Measurements from ENCODE around the gene FPR2.

FPR2 gene

DNA sequence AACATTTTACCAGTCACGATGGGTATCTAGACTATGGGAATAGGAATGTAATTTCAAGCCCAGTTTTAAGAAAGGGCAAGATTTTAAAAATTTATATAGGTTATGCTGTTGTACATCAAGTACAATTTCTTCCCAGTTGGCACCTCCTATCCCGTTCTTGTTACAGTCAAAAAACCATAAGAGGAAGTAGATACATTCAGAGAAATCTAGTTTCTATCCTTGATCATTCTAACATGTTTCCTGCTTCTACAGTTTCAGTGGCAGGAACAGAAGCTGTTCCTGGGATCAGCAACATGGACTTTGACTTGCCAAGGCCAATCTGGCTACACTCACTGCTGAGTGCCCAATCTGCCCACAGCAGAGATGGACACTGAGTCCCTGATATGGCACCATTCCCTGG lies 19.3 kb downstream of the FPR2 start:
- in situ Hi-C loops (cut with MboI; ENCODE audit: low sequenced_read_pairs), result loop anchor here (25.0 kb wide), 1 partner anchor 318 kb away; the partner anchor contains the start of gene SIGLEC8

DNA sequence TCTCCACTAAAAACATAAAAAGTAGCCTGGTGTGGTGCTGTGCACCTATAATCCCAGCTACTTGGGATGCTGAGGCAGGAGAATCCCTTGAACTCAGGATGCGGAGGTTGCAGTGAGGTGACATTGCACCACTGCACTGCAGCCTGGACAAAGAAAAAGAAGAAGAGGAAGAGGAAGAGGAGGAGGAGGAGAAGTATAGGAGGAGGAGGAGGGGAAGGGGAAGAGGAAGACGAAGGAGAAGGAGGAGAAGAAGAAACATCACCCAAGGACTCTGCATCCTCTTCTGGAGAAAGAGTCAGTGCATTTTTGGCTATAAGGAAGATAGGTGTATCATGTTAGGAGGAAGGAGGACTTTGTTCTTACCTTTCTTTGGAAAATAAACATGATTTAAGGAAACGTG lies 21.0 kb downstream of the FPR2 start:
- in situ Hi-C loops (cut with MboI; ENCODE audit: low sequenced_read_pairs), result loop anchor here (25.0 kb wide), 1 partner anchor 320 kb away; the partner anchor contains the start of gene SIGLEC8

DNA sequence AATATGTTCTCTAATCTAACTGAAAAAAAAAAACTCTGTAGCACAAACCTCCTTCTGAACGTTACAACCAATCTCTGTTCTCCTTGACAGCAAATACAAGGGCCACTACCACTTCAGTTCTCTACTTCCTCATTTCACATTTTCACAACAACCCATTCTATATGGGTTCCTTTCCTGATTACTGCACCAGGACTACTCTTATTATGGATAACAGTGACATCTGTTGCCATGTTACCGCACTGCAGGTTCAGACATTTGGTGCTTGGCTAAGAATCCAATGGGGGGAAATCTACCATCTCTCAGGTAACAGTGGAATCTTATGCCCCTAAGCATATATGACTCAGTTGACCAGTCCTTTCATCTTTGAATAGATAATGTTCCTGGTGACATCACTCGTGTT lies 22.4 kb downstream of the FPR2 start:
- in situ Hi-C loops (cut with MboI; ENCODE audit: low sequenced_read_pairs), result loop anchor here (25.0 kb wide), 1 partner anchor 321 kb away; the partner anchor contains the start of gene SIGLEC8

DNA sequence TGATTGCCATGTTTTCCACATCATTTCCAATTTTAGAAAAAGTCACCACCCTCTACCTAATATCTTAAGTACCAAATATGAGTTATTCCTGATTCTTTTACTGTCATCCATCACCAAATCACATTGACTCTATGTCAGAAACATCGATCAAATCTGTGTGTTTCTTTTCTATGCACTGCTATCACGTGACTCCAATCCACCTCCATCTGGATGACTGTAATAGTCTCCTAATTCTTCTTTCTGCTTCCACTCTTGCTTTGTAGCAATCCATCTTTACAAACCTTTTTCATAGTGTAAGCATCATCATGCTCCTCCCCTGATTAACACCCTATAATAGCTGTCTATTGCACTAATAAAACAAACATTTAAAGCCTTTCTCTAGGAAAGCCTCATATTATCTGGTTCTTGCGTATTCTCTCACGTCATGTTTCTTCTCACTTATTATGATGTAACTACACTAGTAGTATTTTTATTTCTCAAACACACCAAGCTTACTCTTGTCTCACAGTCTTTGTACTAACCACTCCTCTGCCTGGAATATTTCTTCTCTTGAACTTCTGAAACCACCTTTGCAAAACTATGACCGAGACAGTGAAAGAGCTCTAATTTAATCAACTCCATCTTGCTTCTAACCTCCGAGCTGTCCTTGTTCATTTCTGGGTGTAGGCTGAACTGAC lies 23.3 kb downstream of the FPR2 start:
- in situ Hi-C loops (cut with MboI; ENCODE audit: low sequenced_read_pairs), result loop anchor here (25.0 kb wide), 1 partner anchor 322 kb away; the partner anchor contains the start of gene SIGLEC8

DNA sequence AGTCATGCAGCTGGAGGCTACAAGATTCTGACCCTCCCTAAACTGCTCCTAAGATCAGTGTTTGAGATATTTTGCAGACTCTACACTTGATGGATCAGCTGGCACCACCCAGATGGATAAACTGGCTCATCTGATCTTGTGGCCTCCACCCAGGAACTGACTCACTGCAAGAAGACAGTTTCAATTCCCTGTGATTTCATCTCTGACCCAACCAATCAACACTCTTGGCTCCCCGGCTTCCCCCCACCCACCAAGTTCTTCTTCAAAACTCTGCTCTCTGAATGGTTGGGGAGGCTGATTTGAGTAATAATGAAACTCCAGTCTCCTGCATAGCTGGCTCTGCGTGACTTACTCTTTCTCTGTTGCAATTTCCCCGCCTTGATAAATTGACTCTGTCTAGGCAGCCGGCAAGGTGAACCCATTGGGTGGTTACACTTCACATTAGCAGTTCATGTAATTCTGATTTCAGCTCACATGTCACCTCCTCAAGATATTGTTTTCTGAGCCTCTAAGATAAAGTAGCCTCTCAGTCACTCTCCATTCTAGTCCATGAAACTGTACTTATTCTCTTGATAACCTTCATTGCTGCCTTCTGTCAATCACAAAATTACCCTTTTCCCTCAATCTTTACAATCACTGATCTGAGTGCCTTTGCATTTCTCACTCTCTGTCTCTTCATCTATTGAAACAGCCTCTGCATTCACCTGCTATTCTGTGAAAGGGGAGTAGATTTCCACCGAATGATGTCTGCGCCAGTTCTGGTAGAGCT lies 24.1 kb downstream of the FPR2 start:
- in situ Hi-C loops (cut with MboI; ENCODE audit: low sequenced_read_pairs), result loop anchor here (25.0 kb wide), 1 partner anchor 323 kb away; the partner anchor contains the start of gene SIGLEC8

DNA sequence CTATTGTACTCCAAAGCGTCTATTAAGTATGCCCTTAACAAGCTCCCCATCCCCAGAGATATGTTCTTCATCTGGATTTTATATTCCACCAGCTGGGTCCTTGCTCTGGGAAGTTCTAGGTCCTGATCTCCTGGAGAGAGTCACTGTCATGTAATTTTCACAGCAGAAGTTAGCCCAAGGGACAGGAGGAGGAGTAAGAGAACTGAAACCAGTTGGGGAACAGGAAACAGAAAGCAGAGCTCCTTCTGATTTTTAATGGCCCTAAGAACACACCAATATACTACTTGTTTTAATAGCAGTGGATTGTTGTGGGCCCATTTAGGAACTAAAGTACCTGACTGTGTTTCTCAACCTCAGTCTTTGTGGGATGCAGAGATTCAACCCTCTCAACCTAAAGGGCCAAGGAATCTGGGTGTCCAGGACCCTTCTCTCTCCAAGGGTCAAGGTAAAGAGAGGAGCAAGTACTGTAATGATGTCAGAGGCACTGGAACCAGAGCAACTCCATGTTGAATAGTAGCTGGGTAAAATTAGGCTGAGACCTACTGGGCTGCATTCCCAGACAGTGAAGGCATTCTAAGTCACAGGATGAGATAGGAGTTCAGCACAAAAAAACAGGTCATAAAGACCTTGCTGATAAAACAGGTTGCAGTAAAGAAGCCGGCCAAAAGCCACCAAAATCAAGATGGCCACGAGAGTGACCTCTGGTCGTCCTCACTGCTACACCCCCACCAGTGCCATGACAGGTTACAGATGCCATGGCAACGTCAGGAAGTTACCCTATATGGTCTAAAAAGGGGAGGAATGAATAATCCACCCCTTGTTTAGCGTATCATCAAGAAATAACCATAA lies 25.9 kb downstream of the FPR2 start:
- in situ Hi-C loops (cut with MboI; ENCODE audit: low sequenced_read_pairs), result loop anchor here (25.0 kb wide), 1 partner anchor 325 kb away; the partner anchor contains the start of gene SIGLEC8

DNA sequence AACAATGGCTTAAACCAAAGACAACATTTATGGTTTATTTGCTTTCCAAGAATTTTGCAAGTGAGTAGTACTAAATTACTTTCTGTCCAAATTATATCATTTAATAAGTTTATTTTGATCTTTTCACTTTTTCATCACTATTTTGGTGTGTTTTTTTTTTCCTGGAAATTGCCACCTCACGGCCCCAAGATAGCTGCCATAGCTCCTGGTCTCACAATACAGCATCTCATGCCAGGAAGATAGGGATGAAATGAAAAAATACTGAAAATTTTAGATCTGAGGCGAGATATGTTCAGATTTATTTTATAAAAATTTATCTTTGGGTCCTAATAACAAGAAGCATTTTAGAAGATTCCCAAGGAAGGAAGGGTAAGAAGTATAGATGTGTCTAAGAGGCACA lies 27.0 kb downstream of the FPR2 start:
- in situ Hi-C loops (cut with MboI; ENCODE audit: low sequenced_read_pairs), result loop anchor here (25.0 kb wide), 1 partner anchor 326 kb away; the partner anchor contains the start of gene SIGLEC8

DNA sequence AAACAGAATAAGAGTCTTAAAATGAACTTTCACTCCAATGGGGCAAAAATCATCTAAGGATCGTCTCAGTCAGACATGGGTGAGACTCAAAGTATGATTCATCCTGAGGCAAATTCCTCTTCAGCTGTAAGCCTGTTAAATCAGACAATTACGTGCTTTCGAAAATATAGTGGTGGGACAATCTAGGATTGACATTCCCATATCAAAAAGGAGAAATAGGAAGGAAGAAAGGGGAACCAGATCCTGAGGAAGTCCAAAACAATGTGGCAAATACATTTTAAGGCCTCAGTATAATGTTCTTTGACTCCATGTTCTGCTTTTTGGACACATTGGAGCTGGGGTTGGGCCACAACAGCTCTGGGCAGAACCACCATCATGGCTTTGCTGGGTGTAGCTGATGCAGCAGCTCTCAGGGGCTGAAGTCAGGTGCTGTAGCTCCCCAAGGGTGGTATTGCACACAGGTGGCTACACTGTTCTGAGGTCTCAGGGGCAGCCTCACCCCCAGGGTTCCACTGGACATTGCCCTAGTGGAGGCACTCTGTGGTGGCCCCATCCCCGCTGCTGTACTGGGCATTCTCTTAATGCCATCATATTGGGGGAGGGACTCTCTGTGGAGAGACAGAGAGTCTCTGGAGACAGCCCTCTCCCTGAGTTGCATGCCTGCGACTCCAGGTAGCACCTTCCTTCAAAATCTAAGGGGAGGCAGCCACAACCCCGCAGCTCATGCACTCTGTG lies 28.2 kb downstream of the FPR2 start:
- in situ Hi-C loops (cut with MboI; ENCODE audit: low sequenced_read_pairs), result loop anchor here (25.0 kb wide), 1 partner anchor 327 kb away; the partner anchor contains the start of gene SIGLEC8

DNA sequence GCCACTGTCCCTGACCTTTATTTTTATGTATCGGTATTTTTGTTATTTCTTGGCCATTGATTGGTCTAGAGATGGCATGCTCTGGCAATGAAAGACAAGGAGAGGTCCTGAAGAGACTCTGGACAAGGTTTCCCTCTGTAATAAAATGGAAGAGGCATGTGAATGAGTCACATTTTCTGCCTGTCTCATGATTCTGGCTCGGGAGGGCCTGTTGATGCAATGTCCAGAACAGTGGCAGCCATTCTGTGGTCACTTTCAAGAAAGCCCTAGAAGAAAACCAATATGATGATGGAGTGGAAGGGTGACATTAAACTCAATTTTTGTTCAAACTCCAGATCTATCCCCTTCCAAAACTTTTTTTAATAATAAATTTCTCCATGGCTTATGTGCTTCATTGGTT lies 32.0 kb downstream of the FPR2 start:
- in situ Hi-C loops (cut with MboI; ENCODE audit: low sequenced_read_pairs), result loop anchor here (25.0 kb wide), 1 partner anchor 331 kb away; the partner anchor contains the start of gene SIGLEC8

DNA sequence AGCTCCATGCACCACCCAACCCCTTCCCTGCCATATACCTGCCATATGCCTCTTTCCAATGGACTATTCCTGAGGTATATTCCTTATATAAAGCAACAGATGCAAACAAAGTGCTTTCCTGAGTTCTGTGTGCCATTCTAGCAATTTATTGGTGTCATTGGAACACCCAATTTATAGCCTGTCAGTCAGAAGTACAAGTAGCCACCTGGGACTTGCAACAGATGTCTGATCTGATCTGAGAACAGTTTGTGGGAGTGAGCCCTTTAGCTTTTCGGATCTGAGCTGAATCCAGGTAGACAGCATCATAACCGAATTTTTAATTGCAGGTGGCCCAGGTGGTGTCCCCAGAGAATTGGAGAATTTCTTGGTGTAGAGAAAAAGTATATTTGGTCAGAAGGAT lies 33.0 kb downstream of the FPR2 start:
- in situ Hi-C loops (cut with MboI; ENCODE audit: low sequenced_read_pairs), result loop anchor here (25.0 kb wide), 1 partner anchor 332 kb away; the partner anchor contains the start of gene SIGLEC8

DNA sequence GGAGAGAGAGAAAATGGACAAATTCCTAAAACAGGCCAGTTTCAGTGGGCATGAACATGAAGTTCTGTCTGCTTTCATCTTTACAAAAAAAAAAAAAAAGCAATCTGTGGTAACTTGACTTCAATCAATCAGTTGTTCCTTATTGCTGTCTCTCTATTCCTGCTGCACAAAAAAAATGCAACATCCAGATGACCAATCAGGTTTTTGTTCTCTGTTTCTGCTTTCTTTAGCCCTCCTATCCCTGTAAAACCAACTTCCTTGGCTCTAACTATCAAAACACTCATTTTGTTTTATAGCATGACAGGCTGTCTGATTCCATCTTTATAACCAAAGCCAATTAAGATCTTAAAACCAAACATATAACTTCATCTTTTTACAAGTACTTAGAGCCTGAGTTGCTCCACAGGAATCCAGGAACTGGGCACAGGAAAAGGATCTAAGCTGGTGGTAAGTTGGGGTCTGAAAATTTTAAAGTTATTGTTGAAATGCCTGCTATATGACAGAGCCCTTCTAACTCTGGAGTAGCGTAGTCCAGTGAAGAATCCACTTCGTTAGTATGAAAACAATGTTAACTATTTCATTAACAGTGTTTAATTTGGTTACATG lies 34.0 kb downstream of the FPR2 start, which contains the start of gene FPR3:
FPR3 (plus strand) TSS at position 273 of the 606 bp plus-strand sequence. CDS start 28,592 bp downstream, outside the sequence.
- in situ Hi-C loops (cut with MboI; ENCODE audit: low sequenced_read_pairs), result loop anchor here (25.0 kb wide), 1 partner anchor 333 kb away; the partner anchor contains the start of gene SIGLEC8

DNA sequence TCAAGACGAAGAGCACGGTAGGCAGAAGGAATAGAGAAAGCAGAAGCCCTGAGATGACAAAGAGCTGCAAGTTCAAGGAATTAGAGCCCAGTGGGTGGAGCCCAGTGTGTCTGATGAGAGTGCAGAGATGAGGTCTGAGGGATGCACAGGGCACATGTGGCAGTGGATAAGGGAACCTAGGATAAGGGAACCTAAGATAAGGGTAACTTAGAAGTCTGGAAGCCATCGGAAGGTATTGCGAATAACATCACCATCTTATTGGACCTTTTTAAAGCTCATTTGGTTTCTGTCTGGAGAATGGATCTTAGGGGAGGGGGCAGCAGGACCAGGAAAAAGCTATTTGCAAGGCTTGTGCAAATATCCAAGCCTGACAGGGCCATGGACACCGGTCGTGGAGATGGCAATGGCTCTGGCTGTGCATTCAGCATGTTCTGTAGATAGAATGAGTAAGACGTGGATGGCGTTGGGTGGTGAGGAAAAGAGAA lies 35.3 kb downstream of the FPR2 start:
- in situ Hi-C loops (cut with MboI; ENCODE audit: low sequenced_read_pairs), result loop anchor here (25.0 kb wide), 1 partner anchor 334 kb away; the partner anchor contains the start of gene SIGLEC8

DNA sequence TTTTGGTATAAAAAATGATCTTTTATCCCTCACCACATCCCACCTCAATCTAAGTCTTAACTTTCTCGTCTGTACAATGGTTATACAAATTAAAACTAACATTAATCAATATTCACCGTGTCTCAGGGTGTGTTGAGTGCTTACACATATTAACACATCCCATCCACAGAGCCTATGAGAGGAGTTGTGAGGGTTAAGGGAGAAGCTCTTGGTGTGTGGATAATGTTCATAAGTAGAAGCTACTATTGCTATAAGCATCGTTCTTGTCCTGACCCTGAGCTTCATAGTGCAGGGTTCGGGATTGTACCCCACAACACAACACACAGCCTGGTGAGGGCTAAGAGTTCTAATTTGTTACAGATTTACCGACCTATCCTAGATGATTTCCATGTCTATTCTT lies 36.5 kb downstream of the FPR2 start:
- in situ Hi-C loops (cut with MboI; ENCODE audit: low sequenced_read_pairs), result loop anchor here (25.0 kb wide), 1 partner anchor 335 kb away; the partner anchor contains the start of gene SIGLEC8

DNA sequence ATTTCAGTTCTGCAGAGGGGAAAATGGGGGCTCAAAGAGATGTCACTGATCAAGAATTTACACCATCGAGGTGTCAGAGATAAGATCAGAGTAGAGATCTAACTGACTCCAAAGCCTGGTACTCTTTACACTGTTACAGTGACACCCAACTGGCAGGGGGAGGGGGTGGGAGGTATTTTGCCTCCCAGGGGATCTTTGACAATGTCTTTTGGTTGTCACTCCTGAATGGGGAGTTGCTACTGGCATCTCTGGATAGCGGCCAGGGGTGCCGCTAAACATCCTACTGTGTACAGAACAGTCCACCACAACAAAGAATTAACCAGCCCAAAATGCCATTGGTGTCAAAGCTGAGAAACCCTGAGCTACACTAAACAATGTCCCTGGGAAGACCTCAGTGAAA lies 37.1 kb downstream of the FPR2 start:
- in situ Hi-C loops (cut with MboI; ENCODE audit: low sequenced_read_pairs), result loop anchor here (25.0 kb wide), 1 partner anchor 336 kb away; the partner anchor contains the start of gene SIGLEC8

DNA sequence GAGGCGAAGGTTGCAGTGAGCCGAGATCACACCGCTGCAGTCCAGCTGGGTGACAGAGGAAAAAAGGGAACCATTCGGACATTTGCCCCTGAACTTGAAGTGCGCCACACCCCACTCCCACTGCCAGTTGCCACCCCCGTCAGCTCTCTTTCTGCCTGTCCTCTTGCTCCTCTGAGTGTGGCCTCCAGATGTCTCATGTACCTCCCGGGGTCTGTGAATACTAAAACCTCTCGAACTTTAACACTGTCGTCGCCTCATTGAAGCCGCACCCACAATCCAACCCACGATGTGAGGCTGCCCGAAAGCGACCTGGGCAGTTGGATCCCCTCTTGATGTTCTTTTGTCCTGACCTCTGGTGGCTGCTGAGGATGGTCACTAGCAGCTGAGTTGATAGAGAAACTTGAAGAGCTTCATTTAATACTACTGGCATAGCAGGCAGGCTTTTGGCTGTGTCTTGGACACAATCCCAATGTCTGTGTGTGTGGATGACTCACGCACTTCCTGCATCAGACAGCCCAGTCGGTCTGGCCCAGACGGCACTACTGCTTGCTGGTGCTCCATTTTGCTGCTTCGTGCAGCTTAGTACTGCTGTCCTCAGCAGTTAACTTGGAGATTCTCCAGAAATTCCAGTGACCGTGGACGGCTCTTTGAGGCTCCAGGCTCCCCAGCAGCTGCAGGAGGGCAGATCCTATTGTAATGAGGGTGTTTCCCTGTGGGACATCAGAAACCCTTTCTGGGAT lies 38.2 kb downstream of the FPR2 start:
- in situ Hi-C loops (cut with MboI; ENCODE audit: low sequenced_read_pairs), result loop anchor here (25.0 kb wide), 1 partner anchor 337 kb away; the partner anchor contains the start of gene SIGLEC8

DNA sequence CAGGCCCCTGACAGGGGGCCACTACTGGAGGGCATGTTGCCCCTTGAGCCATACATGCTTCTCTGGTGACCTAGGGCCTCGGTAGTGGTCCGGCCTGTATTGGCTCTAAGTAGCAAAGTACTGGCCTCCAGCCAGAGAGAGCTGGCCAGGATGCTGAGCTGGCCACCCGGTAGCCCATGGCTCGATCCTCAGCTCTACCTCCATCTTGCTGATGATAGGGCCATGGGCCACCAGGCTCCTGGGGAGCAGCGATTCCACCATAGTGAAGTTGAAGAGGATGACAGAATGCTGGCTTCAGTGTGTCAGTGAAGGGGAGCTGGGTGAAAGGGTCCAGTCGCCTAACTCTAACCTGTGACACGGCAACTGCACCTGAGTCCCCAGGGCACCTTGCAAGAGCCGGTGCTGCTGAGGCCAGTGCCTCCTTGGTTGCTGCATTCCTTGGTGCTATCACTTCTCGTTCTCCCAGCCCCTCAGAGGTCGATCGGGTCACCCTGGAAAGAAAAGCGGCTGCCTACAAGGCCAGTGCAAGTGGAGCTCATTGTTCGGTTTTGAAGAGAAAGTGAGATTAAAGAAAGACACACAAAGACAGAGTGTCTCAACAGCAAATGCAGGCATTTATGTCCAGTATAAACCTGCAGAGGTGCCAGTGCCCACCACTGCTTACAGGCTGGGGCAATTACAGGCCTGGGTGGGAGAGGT lies 38.9 kb downstream of the FPR2 start:
- in situ Hi-C loops (cut with MboI; ENCODE audit: low sequenced_read_pairs), result loop anchor here (25.0 kb wide), 1 partner anchor 338 kb away; the partner anchor contains the start of gene SIGLEC8

DNA sequence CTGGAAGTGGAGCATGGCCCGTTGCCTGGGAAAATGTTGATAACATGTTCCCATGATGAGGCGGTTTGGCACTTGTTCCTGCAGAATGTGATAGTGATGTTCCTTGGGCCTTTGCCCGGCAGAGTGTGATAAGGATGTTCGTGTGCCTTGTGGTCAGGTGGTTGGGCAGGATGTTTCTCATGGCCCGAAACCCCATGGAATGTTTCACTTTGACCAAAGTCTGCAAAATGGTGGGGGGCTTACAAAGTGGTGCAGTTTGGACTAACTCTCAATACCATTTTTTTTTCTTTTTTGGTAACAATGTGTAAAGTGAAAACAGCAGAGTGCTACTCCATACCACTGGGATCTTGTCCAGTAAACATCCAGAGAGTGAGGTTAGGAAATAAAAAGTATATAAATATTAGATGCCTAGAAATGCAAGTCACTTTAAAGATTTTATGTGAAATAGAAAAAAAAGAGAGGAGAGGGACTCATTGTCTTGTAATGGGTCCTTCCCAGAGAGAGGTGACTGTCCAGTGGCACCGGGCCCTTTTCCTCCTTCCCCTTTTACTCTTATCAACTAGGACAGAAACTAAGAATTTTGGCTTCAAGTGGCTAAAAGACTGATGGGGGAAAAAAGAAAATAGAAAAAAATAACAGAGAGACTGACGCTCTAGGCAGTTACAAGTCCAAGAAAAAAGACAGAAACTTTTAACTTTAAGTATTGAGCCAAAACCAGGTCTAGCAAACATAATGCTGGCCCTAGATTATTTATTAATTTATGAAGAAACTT lies 39.7 kb downstream of the FPR2 start:
- in situ Hi-C loops (cut with MboI; ENCODE audit: low sequenced_read_pairs), result no loop called here

Measured in HL-60/S4 treated with retinoic acid at 250 ng/mL for 4 days and 3 days (cell line).